ENCODE data around the gene CLDN20. TPM values are rescaled to one million over a fixed set of nuclear protein-coding genes. Genes with fewer than 3 reads are reported as not detected.

The CLDN20 gene
- total RNA-seq, 3 donors from 2014 or later = not detected

GRCh38 chr6:155237613-155238012 lies 26.2 kb upstream of the CLDN20 start:
- Histone ChIP-seq H3K36me3 (ENCODE audit: low read depth) (no peaks in the 10 kb centered on the region), H3K4me3 (no peak overlapping the region), H3K9me3 (no peaks in the 10 kb centered on the region), H3K4me1 (ENCODE audit: low read depth) (no peaks in the 10 kb centered on the region)
- intact Hi-C loops (cut with DNase I, micrococcal nuclease) = no loop called here
- no peak for TF ChIP-seq CTCF (IDR thresholded peaks at IDR 0.05)
- DNase-seq (no peak), ATAC-seq (no peak)

- intact Hi-C loops (cut with DNase I, micrococcal nuclease) = no loop called here
Measured at GRCh38 chr6:155240905-155241600, 22.8 kb upstream of the CLDN20 start.

GRCh38 chr6:155241966-155242365 lies 21.8 kb upstream of the CLDN20 start:
- no peak for ATAC-seq
- DNase-seq = no peak
- Histone ChIP-seq H3K36me3 (ENCODE audit: low read depth) (no peaks in the 10 kb centered on the region), H3K4me3 (no peak overlapping the region), H3K4me1 (ENCODE audit: low read depth) (no peaks in the 10 kb centered on the region), H3K9me3 (no peaks in the 10 kb centered on the region)
- intact Hi-C loops (cut with DNase I, micrococcal nuclease) = no loop called here
- no peak for TF ChIP-seq CTCF (IDR thresholded peaks at IDR 0.05)

More at GRCh38 chr6:155240905-155241600, 22.8 kb upstream of the CLDN20 start:
- Histone ChIP-seq H3K9me3 (no peaks in the 10 kb centered on the region), H3K4me3 (no peak overlapping the region), H3K36me3 (ENCODE audit: low read depth) (no peaks in the 10 kb centered on the region), H3K4me1 (ENCODE audit: low read depth) (no peaks in the 10 kb centered on the region)
- TF ChIP-seq CTCF (IDR thresholded peaks at IDR 0.05) = no peak
- no peak for DNase-seq
- no peak for ATAC-seq

GRCh38 chr6:155244434-155244833 lies 19.4 kb upstream of the CLDN20 start:
- no peak for TF ChIP-seq CTCF (IDR thresholded peaks at IDR 0.05)
- Histone ChIP-seq H3K4me3 (no peak overlapping the region), H3K9me3 (no peaks in the 10 kb centered on the region), H3K36me3 (ENCODE audit: low read depth) (no peaks in the 10 kb centered on the region), H3K4me1 (ENCODE audit: low read depth) (no peaks in the 10 kb centered on the region)
- DNase-seq (no peak), ATAC-seq (no peak)
- intact Hi-C loops (cut with DNase I, micrococcal nuclease) = no loop called here

GRCh38 chr6:155245193-155245592 lies 18.6 kb upstream of the CLDN20 start:
- DNase-seq (no peak), ATAC-seq (no peak)
- no peak for TF ChIP-seq CTCF (IDR thresholded peaks at IDR 0.05)
- H3K9me3 ChIP-seq = no peaks in the 10 kb centered on the region
- intact Hi-C loops (cut with DNase I, micrococcal nuclease) = loop anchor here in 1 of 2 donors (5.0 kb wide), 1 partner anchor 68 kb away; no protein-coding TSS in a partner anchor
- H3K36me3 ChIP-seq (ENCODE audit: low read depth) = no peaks in the 10 kb centered on the region
- H3K4me1 ChIP-seq (ENCODE audit: low read depth) = no peaks in the 10 kb centered on the region
- H3K4me3 ChIP-seq = no peak overlapping the region

Data from mucosa of descending colon (tissue), 3 donors.